Fibroblast of the aortic adventitia (primary cell): ENCODE data around the gene MDM2. TPM values are rescaled to one million over a fixed set of nuclear protein-coding genes. Genes with fewer than 3 reads are reported as not detected.

Experiments
- DNase-seq: peaks from one replicate; pipeline ENCODE4 v3.0.0-alpha.2; 2010; ENCODE audit warnings: low read depth
- H3K4me3 ChIP-seq: 2 replicates; pipeline ENCODE4 v1.5.1; 2011; ENCODE audit warnings: low read depth, mild to moderate bottlenecking, control low read depth, low read length, moderate library complexity
- CTCF ChIP-seq: IDR thresholded peaks from 2 replicates; pipeline ENCODE4 v1.5.1; 2011; ENCODE audit warnings: mild to moderate bottlenecking, low read length, control low read depth, inconsistent platforms; ENCODE audit not compliant: insufficient read depth
- total RNA-seq: library from RNA; depleted of rRNA; stranded (reverse); fragments of >200 nt; gene quantifications from 2 replicates; pipeline ENCODE4 v1.2.3, GENCODE V29; 2012; ENCODE audit warnings: low replicate concordance

Gene MDM2
- total RNA-seq, 1 donor: 241 TPM

DNA sequence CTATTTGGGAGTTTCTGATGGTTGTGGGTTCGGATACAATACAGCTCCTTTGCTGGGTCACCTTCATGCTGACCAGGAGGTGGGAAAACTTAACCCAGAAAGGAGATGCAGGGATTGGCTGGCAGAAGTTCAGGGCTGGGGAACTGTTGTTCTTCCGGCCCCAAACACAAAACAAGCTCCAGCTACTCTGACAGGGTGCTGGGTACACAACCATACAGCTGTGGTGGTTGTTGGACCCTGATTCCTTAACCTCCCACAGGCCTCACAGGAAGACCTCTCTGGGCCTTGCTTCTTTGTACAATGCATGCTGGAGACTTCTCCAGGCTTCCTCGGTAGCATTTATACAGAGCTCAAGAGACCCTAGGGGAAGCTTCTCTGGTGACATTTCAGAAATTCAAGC lies 77.4 kb downstream of the MDM2 start:
- no peak overlapping the region for H3K4me3 ChIP-seq
- no peak for DNase-seq
- TF ChIP-seq CTCF: no peak

GRCh38 chr12:68886636-68887572 lies 78.9 kb downstream of the MDM2 start:
- no peak for DNase-seq
- TF ChIP-seq CTCF: no peak
- no peak overlapping the region for H3K4me3 ChIP-seq

GRCh38 chr12:68887641-68888040 lies 79.7 kb downstream of the MDM2 start:
- no peak for DNase-seq
- H3K4me3 ChIP-seq: no peak overlapping the region
- TF ChIP-seq CTCF: no peak

DNA sequence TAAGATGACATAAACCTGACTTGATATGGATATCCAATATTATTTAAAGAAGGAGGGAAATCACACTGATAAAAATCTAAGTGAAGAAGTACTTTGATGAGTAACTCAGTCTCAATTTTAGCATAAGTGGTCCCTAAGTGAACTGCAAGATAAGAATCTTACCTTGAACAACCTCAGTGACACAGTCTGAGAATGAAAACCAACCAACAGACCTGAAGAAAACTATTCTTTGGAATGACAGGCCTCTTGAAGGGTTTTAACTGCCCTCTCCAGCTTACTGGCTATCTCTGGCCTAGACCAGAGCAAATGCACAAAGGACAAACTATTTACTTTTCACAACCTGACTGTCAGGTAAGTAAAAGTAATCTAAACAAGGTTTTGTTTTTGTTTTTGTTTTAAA lies 80.3 kb downstream of the MDM2 start:
- no peak for TF ChIP-seq CTCF
- DNase-seq: no peak
- no peak overlapping the region for H3K4me3 ChIP-seq

DNA sequence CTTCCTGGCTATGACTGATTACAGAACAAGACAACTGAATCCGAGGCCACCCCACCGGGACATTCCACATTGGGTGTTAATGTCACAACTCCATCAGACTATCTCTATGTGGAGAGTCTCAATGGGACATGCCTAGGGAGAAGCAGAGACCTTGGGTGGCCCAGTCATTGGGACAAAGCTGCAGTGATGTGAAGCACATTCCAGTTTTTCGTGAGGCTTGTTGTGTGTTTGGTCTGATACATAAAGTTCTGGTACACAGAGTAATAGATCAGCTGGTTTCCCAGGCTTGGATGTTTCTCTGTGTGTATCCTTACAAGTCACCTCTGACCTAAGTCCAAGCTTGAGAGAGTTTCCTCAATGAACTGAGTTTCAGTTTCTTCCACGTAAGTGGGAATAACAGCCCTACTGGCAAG lies 82.7 kb downstream of the MDM2 start:
- H3K4me3 ChIP-seq: no peak overlapping the region
- no peak for DNase-seq
- no peak for TF ChIP-seq CTCF

DNA sequence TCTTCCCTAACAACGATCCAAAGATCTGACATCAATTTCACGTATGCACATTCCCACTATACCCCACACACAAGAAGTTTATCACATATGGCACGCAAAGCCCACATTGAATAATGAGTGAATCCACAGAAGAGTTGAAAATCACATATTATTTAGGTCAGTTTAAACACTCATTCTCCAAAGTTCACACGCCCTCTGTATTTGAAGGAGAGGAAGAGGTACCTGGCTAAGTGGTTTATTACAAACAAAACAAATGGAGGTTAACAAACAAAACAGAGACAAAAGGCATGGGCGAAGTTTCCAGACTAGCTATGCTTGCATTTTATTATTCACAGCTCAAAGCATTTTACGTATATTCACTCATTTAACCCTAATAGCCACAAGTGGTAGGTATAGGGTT lies 83.2 kb downstream of the MDM2 start:
- DNase-seq: no peak
- TF ChIP-seq CTCF: no peak
- no peak overlapping the region for H3K4me3 ChIP-seq
